Fibroblast of skin of left biceps (primary cell): Measurements from ENCODE around the gene PHC2.
"Not testable (repeated sequence)": the region's sequence is repeated elsewhere in the genome, so short reads cannot be mapped to it uniquely, and the experiment has no call there.

ENCODE experiments used
- DNase-seq, 2 experiments: peaks; one replicate each; pipeline ENCODE4 v3.0.0-alpha.2; 2013; ENCODE audit warnings: low read depth in 2 of 2

PHC2 gene

DNA sequence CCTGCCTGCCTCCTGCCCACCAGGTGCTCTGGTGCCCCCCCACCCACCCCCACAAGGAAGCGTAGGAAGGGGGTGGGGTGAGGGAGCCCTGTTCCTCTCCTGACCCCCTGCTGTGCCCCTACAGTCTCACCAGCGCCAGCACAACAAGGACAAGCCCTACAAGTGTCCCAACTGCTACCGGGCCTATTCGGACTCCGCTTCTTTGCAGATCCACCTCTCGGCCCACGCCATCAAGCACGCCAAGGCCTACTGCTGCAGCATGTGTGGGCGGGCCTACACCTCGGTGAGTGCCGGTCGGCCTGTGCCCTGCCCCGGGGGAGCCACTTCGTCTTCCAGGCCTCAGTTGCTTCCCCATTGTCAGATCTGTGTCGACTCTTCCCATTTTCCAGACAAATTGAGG, 135.9 kb downstream of the PHC2 start:
- DNase-seq: no peak

DNA sequence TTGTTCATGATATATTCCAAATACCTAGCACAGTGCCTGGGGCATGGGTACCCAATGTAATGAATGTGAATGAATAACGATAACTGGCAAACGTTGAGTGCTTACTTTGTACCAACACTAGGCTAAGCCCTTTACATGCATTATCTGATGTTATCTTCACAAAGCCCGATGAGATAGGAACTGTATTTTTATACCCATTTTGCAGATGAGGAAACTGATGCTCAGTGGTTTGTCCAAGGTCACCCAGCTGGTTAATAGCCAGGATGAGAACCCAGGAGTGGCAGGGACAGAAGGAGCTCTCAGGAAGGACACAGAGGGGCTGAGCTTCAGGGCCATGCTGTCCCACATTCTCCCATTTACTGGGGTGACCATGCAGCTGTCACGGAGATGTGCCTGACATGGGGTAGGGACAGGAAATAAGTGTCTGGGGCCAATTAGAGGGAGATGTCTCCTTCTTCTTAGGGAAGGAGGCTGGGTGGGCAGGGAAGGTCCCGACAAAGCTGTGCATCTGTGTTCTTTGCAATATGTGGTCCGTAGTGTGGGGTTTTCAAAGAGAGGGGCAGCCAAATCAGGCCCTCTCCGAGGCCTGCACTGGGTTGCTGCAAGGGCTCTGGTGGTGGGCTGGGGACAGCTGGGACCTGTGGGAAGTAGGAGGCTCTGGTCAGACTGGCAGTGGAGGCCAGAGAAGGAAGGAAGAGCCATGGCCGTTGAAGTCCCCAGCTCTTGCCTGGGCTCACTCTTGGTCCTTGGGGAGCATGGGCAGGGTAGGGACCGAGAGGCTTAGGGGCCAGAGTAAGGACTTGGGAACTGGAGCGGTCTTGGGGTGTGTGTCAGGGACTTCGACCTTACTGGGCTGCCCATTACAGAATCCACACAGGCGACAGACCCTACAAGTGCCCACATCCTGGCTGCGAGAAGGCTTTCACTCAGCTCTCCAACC, 136.6 kb downstream of the PHC2 start:
- DNase-seq: no peak

GRCh38 chr1:33292726-33293340, 138.1 kb downstream of the PHC2 start:
- no peak for DNase-seq

DNA sequence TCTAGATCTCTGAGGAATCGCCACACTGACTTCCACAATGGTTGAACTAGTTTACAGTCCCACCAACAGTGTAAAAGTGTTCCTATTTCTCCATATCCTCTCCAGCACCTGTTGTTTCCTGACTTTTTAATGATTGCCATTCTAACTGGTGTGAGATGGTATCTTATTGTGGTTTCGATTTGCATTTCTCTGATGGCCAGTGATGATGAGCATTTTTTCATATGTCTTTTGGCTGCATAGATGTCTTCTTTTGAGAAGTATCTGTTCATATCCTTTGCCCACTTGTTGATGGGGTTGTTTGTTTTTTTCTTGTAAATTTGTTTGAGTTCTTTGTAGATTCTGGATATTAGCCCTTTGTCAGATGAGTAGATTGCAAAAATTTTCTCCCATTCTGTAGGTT, 140.3 kb downstream of the PHC2 start:
- DNase-seq: not testable (repeated sequence)

DNA sequence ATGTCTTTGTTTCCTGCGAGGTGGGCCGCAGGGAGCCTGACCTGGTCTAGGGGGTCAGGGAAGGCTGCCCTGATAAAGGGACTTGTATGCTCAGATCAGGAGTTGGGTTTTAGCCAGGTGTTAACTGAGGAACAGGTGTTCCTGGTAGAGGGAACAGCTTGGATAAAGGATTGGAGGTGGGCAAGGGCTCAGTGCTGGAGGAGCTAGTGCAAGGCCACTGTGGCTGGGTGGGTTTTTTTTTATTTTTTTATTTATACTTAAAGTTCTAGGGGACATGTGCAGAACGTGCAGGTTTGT, 141.1 kb downstream of the PHC2 start:
- no peak for DNase-seq

- no peak for DNase-seq
These were observed 141.7 kb downstream of the PHC2 start for GRCh38 chr1:33288976-33289857.

DNA sequence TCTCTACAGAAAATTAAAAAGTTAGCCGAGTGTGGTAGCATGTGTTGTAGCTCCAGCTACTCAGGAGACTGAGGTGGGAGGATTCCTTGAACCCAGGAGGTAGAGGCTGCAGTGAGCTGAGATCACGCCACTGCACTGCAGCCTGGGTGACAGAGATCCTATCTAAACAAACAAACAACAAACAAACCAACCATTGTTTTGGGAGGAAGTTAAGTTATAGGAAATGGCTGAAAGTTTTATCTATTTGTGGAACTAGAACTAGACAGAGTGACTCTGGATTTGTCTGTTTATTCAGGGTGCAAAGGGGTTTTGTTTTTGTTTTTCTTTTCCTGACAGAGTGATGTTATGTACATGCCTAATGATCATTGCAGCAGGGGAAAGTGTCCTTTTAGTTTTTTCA, 143.6 kb downstream of the PHC2 start:
- DNase-seq: no peak

GRCh38 chr1:33286451-33287185, 144.3 kb downstream of the PHC2 start:
- no peak for DNase-seq

- no peak for DNase-seq
These were observed 146.8 kb downstream of the PHC2 start for GRCh38 chr1:33284049-33284448.

DNA sequence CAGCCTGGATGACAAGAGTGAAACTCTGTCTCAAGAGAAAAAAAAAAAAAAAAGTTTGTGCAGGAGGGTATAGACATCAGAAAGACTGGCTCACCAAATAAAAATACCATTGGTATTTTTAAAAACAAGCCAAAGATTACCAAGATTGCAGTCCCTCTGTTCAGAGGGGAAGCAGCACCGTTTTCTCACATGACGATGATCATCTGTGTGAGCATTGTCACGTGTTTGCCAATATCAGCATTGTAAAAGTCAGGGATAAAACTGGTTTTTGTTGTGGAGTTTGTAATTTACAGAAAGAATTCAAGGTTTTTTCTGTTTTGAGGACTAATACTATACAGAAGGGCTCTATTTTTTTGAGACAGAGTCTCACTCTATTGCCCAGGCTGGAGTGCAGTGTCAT, 148.1 kb downstream of the PHC2 start:
- no peak for DNase-seq

- DNase-seq: no peak
These were observed 149.2 kb downstream of the PHC2 start for GRCh38 chr1:33281554-33282303.

- no peak for DNase-seq
These were observed 150.7 kb downstream of the PHC2 start for GRCh38 chr1:33280091-33280661.

DNA sequence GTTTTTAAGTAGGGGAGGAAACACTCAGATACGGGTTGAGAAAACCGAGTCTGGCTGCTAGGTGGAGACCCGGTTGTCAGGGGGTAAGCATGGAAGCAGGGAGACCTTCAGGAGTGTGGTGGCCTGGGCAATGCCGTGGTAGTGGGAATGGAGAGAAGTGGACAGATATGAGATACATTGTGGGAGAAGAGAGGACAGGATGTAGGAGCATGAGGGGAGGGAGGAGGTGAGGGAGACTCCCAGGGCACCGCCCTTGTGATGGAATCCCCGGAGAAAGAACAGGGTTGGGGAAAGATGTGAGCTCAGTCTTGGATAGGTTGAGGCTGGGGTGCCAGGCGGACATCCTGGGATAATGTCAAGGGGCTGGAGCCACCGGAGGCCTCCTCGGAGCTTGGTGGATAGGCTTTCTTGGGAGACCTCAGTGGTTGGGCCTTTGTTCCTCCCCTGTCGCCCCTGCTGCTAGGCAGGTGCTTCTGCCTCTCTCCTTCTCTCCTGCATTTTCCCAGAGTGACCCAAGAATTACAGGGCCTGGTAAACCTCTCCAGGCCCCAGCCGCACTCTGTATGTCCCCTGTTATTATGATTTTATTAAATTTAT, 153.3 kb downstream of the PHC2 start:
- no peak for DNase-seq

DNA sequence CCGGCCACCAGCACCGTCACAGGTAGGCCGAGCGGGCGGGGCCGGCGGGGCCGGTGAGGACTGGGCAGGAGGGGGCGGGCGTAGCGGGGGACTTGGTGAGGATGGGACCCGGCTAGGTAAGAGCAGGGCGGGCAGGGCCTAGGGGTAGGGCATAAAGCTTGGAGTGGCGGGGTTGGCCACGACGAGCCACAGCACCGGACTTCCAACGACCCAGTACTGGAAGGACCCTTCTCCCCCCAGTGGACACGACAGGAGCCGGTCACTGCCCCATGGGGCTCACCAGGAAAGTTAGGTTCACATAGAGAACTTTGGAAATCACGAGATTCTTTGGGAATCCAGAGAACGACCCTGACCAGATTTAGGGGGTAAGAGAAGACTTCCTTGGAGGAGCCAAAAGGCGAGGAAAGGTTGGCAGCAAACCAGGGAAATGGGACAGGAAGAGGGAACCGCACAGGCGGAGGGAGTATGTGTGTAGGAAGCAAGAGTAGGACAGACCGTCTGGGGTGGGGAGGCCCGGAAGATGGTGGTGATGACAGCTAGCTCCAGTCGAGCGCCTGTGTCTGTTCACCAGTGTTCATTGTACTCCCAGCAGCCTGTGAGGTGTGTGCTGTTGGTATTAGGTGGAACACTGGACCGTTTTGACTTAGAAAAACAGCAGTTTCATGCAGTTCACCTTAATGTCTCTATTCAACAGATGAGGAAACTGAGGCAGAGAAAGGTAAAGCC, 154.2 kb downstream of the PHC2 start:
- no peak for DNase-seq

- DNase-seq: no peak
These were observed 155.0 kb downstream of the PHC2 start for GRCh38 chr1:33275706-33276572.

DNA sequence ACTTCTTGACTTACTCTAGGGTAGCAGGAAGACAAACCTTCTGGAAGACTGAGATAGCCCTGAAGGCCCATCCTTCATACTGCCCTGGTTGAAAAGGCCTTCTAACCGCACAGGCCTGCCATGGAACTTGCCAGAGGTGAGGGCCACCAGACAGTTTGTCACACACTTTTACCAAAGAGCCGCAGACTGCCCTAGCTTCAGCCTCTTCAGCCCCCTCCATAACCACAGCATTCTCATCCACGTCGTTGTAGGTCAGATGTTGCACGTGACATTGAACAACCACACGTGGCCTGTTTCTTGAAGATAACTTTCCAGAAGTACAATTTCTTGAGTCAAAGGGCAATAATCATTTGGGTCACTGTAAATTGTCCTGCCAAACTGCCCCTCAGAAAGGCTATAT, 155.7 kb downstream of the PHC2 start:
- DNase-seq: no peak

DNA sequence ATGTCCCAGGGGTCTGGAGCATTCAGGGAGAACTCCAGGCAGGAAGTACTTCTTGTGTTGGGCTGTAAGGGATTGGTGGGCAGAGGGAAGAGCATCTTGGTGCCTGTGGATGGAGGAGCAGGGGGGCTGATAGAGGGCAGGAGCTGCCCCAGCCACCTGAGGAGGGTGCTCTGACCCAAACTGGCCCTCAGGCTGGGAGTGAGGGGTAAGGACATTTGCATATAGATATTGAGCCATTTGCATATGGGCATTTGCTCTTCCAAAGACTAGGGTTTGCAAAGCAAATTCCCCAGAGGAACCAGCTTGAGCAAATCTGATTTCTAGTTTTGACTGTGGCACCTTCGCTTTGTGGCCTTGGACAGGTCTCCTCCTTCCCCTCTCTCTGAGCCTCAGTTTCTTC, 156.4 kb downstream of the PHC2 start:
- DNase-seq: no peak

DNA sequence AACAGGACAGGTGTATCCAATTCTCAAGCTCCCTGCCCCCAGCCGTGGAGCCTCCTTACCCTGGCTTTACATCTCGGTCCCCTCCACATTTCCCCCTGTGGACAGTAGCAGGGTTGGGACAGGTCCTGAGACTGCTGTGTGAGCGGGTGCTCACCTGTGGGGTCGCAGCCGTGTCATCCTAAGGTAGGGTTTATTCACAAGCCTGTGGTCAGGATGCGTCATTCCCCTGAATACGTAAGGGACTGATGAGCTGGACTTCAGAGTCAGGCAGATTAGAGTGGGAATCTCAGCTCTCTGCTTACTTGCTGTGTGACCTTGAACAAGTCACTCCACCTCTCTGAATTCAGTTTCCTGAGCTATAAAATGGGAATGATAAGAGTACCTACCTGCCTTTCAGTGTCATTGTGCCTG, 156.9 kb downstream of the PHC2 start:
- DNase-seq: no peak
